ENCODE data around the gene PRG3.

PRG3 gene

DNA sequence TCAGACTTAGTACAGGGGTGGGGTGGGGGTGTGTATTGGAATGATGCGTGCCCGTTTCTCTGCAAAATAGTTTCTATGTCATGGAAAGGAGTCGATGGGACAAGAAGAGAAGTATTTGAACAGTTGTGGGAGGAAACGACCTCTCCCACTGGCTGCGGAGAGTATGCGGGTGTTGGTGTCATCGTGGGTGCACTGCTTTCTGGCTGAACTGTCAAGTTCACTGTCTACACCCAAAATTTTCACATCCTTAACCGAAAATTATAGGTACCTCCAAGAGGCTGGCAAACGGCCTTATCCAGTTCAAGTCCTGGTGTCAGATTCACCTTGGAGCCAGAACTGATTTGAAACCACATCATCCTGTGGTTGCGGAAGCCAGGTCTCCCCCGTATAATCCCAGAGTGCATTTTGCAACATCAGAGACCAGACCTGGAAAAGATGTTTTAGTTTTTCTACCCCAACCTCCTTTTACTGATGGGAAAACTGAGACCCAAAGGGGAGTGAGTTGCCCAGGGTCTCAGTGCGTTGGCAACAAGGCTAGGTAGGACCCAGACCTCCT lies 44.8 kb downstream of the PRG3 start:
- no peak for DNase-seq

DNA sequence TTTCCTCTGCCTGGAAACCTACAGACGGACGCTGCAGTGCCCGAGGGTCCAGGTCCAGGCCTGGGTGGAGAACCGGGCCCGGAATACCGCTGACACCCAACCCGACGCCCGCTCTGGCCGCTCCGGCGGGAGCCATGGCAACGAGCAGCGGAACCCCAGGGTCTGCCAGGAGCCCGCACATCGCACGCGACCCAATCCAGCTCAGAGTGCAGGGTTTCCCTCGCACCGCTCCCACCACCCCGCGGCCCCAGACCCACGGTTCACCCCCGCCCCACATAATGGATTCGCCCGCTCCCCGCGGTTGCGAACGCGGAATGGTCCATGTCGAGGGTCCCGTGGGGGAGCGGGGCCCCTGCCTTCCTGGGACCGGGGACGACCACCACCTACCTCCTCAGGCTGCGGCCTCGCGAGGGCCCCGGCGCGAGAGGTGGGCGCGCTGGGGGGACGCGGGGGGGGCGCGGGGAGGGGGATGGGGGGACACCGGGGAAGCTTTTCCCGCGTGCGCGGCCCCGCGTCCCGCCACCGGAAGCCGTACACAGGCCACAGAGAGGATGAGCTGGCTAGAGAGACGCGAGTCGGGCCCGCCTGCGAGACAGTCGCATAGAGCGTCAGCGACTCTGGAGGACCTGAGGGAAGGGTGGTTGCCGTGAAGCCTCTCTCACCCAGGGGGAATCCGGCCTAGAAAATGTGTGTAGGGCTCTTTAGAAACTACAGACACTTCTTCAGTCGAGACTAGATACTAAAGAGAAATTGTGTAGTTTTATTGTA lies 45.4 kb downstream of the PRG3 start, which contains the start of gene SSRP1:
Gene SSRP1 (minus strand): TSS at position 550 of the 768 bp plus-strand sequence. CDS start 771 bp downstream, outside the sequence.
- peak; percentile 86 for DNase-seq

- DNase-seq: no peak
Observed at GRCh38 chr11:57335023-57335342, 46.0 kb downstream of the PRG3 start.

GRCh38 chr11:57332694-57333440 lies 48.1 kb downstream of the PRG3 start:
- no peak for DNase-seq

GRCh38 chr11:57331720-57332119 lies 49.2 kb downstream of the PRG3 start:
- no peak for DNase-seq

GRCh38 chr11:57330029-57330428 lies 50.9 kb downstream of the PRG3 start:
- DNase-seq: no peak

DNA sequence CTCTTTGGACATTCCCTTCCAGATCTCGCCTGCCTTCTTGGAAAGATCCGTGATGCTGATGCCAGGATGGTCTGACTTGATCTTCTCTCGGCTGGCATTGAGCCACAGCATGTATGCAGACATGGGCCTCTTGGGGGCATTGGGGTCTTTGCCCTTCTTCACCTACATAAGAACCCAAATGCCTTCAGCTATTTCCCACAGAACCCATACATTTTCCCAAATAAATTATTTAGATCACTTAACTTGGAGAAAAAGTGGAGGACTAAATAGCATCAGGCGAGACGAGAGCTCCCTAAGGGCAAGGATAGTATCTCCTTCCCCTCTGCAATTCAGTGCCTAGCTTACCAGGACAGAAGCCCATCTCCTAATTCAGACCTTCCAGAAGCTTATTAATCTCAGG lies 53.2 kb downstream of the PRG3 start:
- DNase-seq: no peak

Measured in activated CD8-positive, alpha-beta memory T cell treated with anti-CD3 and anti-CD28 coated beads, Interleukin-2, amount 50 U/mL, for 4 hours (primary cell).